SK-N-SH (cell line): ENCODE data around the gene CIP2A.

Source experiments
- CTCF ChIP-seq: fragments of 200-600 bp; sonication (generic); IDR thresholded peaks from 2 replicates; pipeline ENCODE4 v1.6.1; 2017; ENCODE audit warnings: antibody characterized with exemption, mild to moderate bottlenecking, moderate library complexity
- EP300 ChIP-seq, 2 experiments: IDR thresholded peaks; 2 replicates each; pipeline versions ENCODE4 v1.4.0 to v1.6.1; 2012; ENCODE audit warnings: borderline replicate concordance in 1 of 2, low read depth in 1 of 2, low read length in 1 of 2
- EZH2phosphoT487 ChIP-seq: fragments of 200-600 bp; sonication (generic); IDR thresholded peaks from 2 replicates; pipeline ENCODE4 v1.6.1; 2017; ENCODE audit warnings: low read depth, mixed run types, mild to moderate bottlenecking, antibody characterized with exemption, moderate library complexity, borderline replicate concordance
- JUND ChIP-seq: IDR thresholded peaks from 2 replicates; pipeline ENCODE4 v1.4.0; 2012
- NFIC ChIP-seq: IDR thresholded peaks from 2 replicates; pipeline ENCODE4 v1.4.0; 2012; ENCODE audit warnings: borderline replicate concordance
- RAD21 ChIP-seq: IDR thresholded peaks from 2 replicates; pipeline ENCODE4 v1.6.1; 2012; ENCODE audit warnings: mild to moderate bottlenecking, low read length
- TAF1 ChIP-seq: IDR thresholded peaks from 2 replicates; pipeline ENCODE4 v1.6.1; 2012; ENCODE audit warnings: low read depth, mild to moderate bottlenecking, low read length, moderate library complexity, borderline replicate concordance
- USF2 ChIP-seq: fragments of 150-350 bp; IDR thresholded peaks from 2 replicates; pipeline ENCODE4 v1.6.1; 2017; ENCODE audit warnings: antibody characterized with exemption, low read length, low read depth, borderline replicate concordance
- ZBTB33 ChIP-seq: IDR thresholded peaks from 2 replicates; pipeline ENCODE4 v1.4.0; 2012; ENCODE audit warnings: low read depth, borderline replicate concordance

GRCh38 chr3:108578064-108578463, 11.2 kb downstream of the CIP2A start:
- no peak for TF ChIP-seq CTCF
- TF ChIP-seq TAF1, result no peak
- TF ChIP-seq EP300 (IDR thresholded peaks at IDR 0.05; ENCODE audit: borderline replicate concordance in 1 of 2, low read depth in 1 of 2, low read length in 1 of 2), result no peak
- TF ChIP-seq NFIC, result no peak
- TF ChIP-seq EZH2phosphoT487, result no peak
- no peak for TF ChIP-seq USF2
- TF ChIP-seq ZBTB33, result no peak
- TF ChIP-seq JUND, result no peak
- no peak for TF ChIP-seq RAD21
